HCT116 (cell line): ENCODE data around the gene ABCD1. TPM values are rescaled to one million over a fixed set of nuclear protein-coding genes. Genes with fewer than 3 reads are reported as not detected.
"Not testable (repeated sequence)": the region's sequence is repeated elsewhere in the genome, so short reads cannot be mapped to it uniquely, and the experiment has no call there.

Experiments used
- ATAC-seq: fragments of 200-7000 bp; cut with Tn5 transposase; 2 replicates; pipeline ENCODE4 v1.9.1; 2020; ENCODE audit warnings: mild to moderate bottlenecking, moderate library complexity
- BruUV-seq: library from RNA; stranded (reverse); fragments of 400-500 nt; replicated peaks from 2 replicates; lab custom pipeline; 2021; lab: Mats Ljungman, UMichigan
- CTCF ChIA-PET: fragments of 300-600 bp; sonication (Branson Sonifier 250); formaldehyde crosslinking; loops from one replicate; lab custom pipeline; 2021; ENCODE audit warnings: antibody characterized with exemption; lab: Charles Lee
- POLR2A ChIA-PET: fragments of 300-600, 350-600 bp; sonication (Branson Sonifier 250); formaldehyde crosslinking; loops from one replicate; lab custom pipeline; 2021; ENCODE audit warnings: antibody characterized with exemption; lab: Charles Lee
- RAD21 ChIA-PET, 2 experiments: fragments of 300-600 bp; sonication (Branson Sonifier 250); formaldehyde crosslinking; loops; one replicate each; lab custom pipeline; 2023; ENCODE audit warnings: low total read pairs in 2 of 2; ENCODE audit not compliant: uncharacterized antibody in 2 of 2, unreplicated experiment in 2 of 2, low non-redundant PET in 1 of 2; lab: Charles Lee
- DNase-seq: peaks from one replicate; pipeline ENCODE4 v3.0.0-alpha.2; 2010; ENCODE audit warnings: low read depth, low spot score
- H2AFZ ChIP-seq: fragments of 200-600 bp; shearing (Covaris generic), sonication (generic); 2 replicates; pipeline ENCODE4 v1.6.1; 2017; ENCODE audit warnings: low read depth, mixed run types, mixed read lengths, antibody characterized with exemption, low read length; ENCODE audit not compliant: poor library complexity, severe bottlenecking
- H3K27ac ChIP-seq: 2 replicates; pipeline ENCODE4 v1.5.1; 2012; ENCODE audit warnings: low read depth, low read length
- H3K27me3 ChIP-seq: fragments of 200-600 bp; sonication (generic); 2 replicates; pipeline ENCODE4 v1.6.1; 2016; ENCODE audit warnings: mixed run types, low read length, mixed read lengths; ENCODE audit not compliant: insufficient read depth
- H3K36me3 ChIP-seq, 2 experiments: fragments of 200-500 bp in 1 of 2; fragments of 200-600 bp in 1 of 2; sonication (Bioruptor generic) in 1 of 2; sonication (generic) in 1 of 2; 2 replicates each; pipeline versions ENCODE4 v1.5.1 to v1.6.1; 2014 to 2016; ENCODE audit warnings: low read length in 2 of 2, inconsistent platforms in 1 of 2, mixed read lengths in 1 of 2, mixed run types in 1 of 2; ENCODE audit not compliant: insufficient read depth in 2 of 2, control insufficient read depth in 1 of 2
- H3K4me1 ChIP-seq, 2 experiments: fragments of 200-600 bp in 1 of 2; sonication (generic) in 1 of 2; 2 replicates each; pipeline versions ENCODE4 v1.5.1 to v1.6.1; 2012 to 2017; ENCODE audit warnings: low read length in 2 of 2, inconsistent platforms in 1 of 2, mild to moderate bottlenecking in 1 of 2, mixed read lengths in 1 of 2, mixed run types in 1 of 2, moderate library complexity in 1 of 2; ENCODE audit not compliant: insufficient read depth in 2 of 2, control insufficient read depth in 1 of 2
- H3K4me2 ChIP-seq: fragments of 200-600 bp; sonication (generic); 2 replicates; pipeline ENCODE4 v1.6.1; 2017; ENCODE audit warnings: mixed run types, low read length, mixed read lengths
- H3K4me3 ChIP-seq, 2 experiments: fragments of 200-600 bp in 1 of 2; sonication (generic) in 1 of 2; replicated peaks in 1 of 2; 2 replicates each; pipeline ENCODE4 v1.5.1; 2011 to 2016; ENCODE audit warnings: low read length in 2 of 2, control low read depth in 1 of 2, low read depth in 1 of 2, mild to moderate bottlenecking in 1 of 2, mixed read lengths in 1 of 2, mixed run types in 1 of 2
- H3K79me2 ChIP-seq: fragments of 200-600 bp; sonication (generic); 2 replicates; pipeline ENCODE4 v1.6.1; 2017; ENCODE audit warnings: mild to moderate bottlenecking, mixed run types, low read length, moderate library complexity, mixed read lengths; ENCODE audit not compliant: insufficient read depth
- H3K9ac ChIP-seq: fragments of 200-600 bp; sonication (generic); 2 replicates; pipeline ENCODE4 v1.6.1; 2016; ENCODE audit warnings: low read length, mixed read lengths
- H3K9me2 ChIP-seq: fragments of 200-600 bp; sonication (generic), shearing (Covaris generic); 2 replicates; pipeline ENCODE4 v1.6.1; 2017; ENCODE audit warnings: mixed run types, mild to moderate bottlenecking, moderate library complexity; ENCODE audit not compliant: insufficient read depth
- H3K9me3 ChIP-seq, 2 experiments: fragments of 200-500 bp in 1 of 2; fragments of 200-600 bp in 1 of 2; sonication (Bioruptor generic) in 1 of 2; sonication (generic) in 1 of 2; 2 replicates each; pipeline ENCODE4 v1.6.1; 2014 to 2017; ENCODE audit warnings: low read length in 2 of 2, mixed read lengths in 2 of 2, inconsistent platforms in 1 of 2, low read depth in 1 of 2, mild to moderate bottlenecking in 1 of 2, mixed run types in 1 of 2, moderate library complexity in 1 of 2; ENCODE audit not compliant: control insufficient read depth in 1 of 2, insufficient read depth in 1 of 2
- H4K20me1 ChIP-seq: fragments of 200-600 bp; sonication (generic), shearing (Covaris generic); 2 replicates; pipeline ENCODE4 v1.6.1; 2017; ENCODE audit warnings: mixed run types, mild to moderate bottlenecking, moderate library complexity; ENCODE audit not compliant: insufficient read depth
- CBX3 ChIP-seq: IDR thresholded peaks from 2 replicates; pipeline ENCODE4 v1.6.1; 2012; ENCODE audit warnings: low read depth
- EGR1 ChIP-seq: IDR thresholded peaks from 2 replicates; pipeline ENCODE4 v1.6.1; 2012; ENCODE audit warnings: low read depth
- EZH2 ChIP-seq: fragments of 200-600 bp; sonication (generic); IDR thresholded peaks from 2 replicates; pipeline ENCODE4 v1.6.1; 2017; ENCODE audit warnings: antibody characterized with exemption, mixed run types
- EZH2phosphoT487 ChIP-seq: fragments of 200-600 bp; IDR thresholded peaks from 2 replicates; pipeline ENCODE4 v1.6.1; 2018; ENCODE audit warnings: antibody characterized with exemption, borderline replicate concordance
- JUND ChIP-seq: IDR thresholded peaks from 2 replicates; pipeline ENCODE4 v1.6.1; 2012
- SRF ChIP-seq: IDR thresholded peaks from 2 replicates; pipeline ENCODE4 v1.6.1; 2012; ENCODE audit warnings: low read depth
- ZNF274 ChIP-seq: fragments of 200-500 bp; sonication (Bioruptor generic); IDR thresholded peaks from 2 replicates; pipeline ENCODE4 v1.6.1; 2014; ENCODE audit warnings: mild to moderate bottlenecking, low read depth, low read length, inconsistent platforms
- intact Hi-C: fragments of 100-400 bp; cut with micrococcal nuclease; formaldehyde crosslinking; loops from 2 replicates; pipeline ENCODE4 v1.10.0; 2022
- total RNA-seq: library from RNA; stranded (reverse); gene quantifications from one replicate; pipeline ENCODE4 v1.2.1, GENCODE V29; 2021; ENCODE audit not compliant: unreplicated experiment
- TF ChIP-seq, protein P1 (sequence below): IDR thresholded peaks from 2 replicates; pipeline ENCODE4 v1.6.1; 2012; ENCODE audit warnings: low read depth
- TF ChIP-seq, protein P2 (sequence below): IDR thresholded peaks from 2 replicates; pipeline ENCODE4 v1.6.1; 2012
- TF ChIP-seq, protein P3 (sequence below), 3 experiments: fragments of 200-600 bp in 1 of 3; sonication (generic) in 1 of 3; IDR thresholded peaks in 2 of 3; conservative IDR thresholded peaks in 1 of 3; 2 replicates each; pipeline ENCODE4 v1.5.1; 2012 to 2017; ENCODE audit warnings: low read depth in 2 of 3, low read length in 2 of 3, antibody characterized with exemption in 1 of 3, borderline replicate concordance in 1 of 3, control low read depth in 1 of 3, mild to moderate bottlenecking in 1 of 3, mixed read lengths in 1 of 3, mixed run types in 1 of 3, moderate library complexity in 1 of 3; ENCODE audit not compliant: insufficient read depth in 1 of 3

The ABCD1 gene
- total RNA-seq, 1 experiment from 2014 or later, result 7.1 TPM

DNA sequence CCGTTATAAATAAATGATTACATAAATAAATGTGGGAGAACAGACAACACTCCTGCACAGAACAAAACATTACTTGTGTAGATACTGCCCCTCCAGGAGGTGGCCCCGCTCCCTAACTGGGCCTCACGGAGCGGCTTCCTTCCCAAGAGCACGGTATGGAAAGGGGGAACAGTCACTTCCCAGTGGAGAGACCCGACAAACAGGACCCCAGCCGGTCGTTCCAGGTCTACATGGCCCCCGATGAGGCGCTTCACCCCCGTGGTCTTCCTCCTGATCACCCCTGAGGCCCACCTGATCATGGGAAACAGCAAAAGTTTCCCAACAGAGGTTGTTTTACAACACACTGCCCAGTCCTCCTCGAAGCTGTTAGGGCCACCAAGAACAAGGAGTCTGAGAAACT is 43.5 kb upstream of the ABCD1 start:
- Histone ChIP-seq H3K4me3 (no peak overlapping the region), H3K27me3 (no peaks in the 10 kb centered on the region), H2AFZ (no peak overlapping the region), H3K27ac (no peak overlapping the region), H3K9ac (no peak overlapping the region), H3K36me3 (no peaks in the 10 kb centered on the region), H3K4me1 (peaks cover 0 to 2% of the 10 kb centered on the region in 2 experiments; a peak in 1 of 4 replicates), H4K20me1 (no peaks in the 10 kb centered on the region), H3K79me2 (no peaks in the 10 kb centered on the region), H3K4me2 (no peak overlapping the region), H3K9me3 (no peaks in the 10 kb centered on the region), H3K9me2 (no peaks in the 10 kb centered on the region)
- DNase-seq, result no peak
- ChIA-PET POLR2A (no interaction called here), RAD21 (no interaction called here), CTCF (no interaction called here)
- intact Hi-C loops, result no loop called here
- no peak for TF ChIP-seq EZH2phosphoT487
- TF ChIP-seq JUND, result no peak
- TF ChIP-seq, protein P1, sequence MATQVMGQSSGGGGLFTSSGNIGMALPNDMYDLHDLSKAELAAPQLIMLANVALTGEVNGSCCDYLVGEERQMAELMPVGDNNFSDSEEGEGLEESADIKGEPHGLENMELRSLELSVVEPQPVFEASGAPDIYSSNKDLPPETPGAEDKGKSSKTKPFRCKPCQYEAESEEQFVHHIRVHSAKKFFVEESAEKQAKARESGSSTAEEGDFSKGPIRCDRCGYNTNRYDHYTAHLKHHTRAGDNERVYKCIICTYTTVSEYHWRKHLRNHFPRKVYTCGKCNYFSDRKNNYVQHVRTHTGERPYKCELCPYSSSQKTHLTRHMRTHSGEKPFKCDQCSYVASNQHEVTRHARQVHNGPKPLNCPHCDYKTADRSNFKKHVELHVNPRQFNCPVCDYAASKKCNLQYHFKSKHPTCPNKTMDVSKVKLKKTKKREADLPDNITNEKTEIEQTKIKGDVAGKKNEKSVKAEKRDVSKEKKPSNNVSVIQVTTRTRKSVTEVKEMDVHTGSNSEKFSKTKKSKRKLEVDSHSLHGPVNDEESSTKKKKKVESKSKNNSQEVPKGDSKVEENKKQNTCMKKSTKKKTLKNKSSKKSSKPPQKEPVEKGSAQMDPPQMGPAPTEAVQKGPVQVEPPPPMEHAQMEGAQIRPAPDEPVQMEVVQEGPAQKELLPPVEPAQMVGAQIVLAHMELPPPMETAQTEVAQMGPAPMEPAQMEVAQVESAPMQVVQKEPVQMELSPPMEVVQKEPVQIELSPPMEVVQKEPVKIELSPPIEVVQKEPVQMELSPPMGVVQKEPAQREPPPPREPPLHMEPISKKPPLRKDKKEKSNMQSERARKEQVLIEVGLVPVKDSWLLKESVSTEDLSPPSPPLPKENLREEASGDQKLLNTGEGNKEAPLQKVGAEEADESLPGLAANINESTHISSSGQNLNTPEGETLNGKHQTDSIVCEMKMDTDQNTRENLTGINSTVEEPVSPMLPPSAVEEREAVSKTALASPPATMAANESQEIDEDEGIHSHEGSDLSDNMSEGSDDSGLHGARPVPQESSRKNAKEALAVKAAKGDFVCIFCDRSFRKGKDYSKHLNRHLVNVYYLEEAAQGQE, result no peak
- TF ChIP-seq EGR1, result no peak
- TF ChIP-seq, protein P2, sequence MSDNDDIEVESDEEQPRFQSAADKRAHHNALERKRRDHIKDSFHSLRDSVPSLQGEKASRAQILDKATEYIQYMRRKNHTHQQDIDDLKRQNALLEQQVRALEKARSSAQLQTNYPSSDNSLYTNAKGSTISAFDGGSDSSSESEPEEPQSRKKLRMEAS, result no peak
- no peak for TF ChIP-seq CBX3
- no peak for TF ChIP-seq ZNF274
- TF ChIP-seq, protein P3, sequence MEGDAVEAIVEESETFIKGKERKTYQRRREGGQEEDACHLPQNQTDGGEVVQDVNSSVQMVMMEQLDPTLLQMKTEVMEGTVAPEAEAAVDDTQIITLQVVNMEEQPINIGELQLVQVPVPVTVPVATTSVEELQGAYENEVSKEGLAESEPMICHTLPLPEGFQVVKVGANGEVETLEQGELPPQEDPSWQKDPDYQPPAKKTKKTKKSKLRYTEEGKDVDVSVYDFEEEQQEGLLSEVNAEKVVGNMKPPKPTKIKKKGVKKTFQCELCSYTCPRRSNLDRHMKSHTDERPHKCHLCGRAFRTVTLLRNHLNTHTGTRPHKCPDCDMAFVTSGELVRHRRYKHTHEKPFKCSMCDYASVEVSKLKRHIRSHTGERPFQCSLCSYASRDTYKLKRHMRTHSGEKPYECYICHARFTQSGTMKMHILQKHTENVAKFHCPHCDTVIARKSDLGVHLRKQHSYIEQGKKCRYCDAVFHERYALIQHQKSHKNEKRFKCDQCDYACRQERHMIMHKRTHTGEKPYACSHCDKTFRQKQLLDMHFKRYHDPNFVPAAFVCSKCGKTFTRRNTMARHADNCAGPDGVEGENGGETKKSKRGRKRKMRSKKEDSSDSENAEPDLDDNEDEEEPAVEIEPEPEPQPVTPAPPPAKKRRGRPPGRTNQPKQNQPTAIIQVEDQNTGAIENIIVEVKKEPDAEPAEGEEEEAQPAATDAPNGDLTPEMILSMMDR (IDR thresholded peaks at IDR 0.05 in 2 of 3, conservative IDR thresholded peaks at IDR 0.05 in 1 of 3; ENCODE audit: borderline replicate concordance in 1 of 3, insufficient read depth in 1 of 3, low read depth in 2 of 3, low read length in 2 of 3), result no peak
- TF ChIP-seq SRF, result no peak
- no peak for TF ChIP-seq EZH2
- BruUV-seq, result no TSS peak
- no peak for ATAC-seq

DNA sequence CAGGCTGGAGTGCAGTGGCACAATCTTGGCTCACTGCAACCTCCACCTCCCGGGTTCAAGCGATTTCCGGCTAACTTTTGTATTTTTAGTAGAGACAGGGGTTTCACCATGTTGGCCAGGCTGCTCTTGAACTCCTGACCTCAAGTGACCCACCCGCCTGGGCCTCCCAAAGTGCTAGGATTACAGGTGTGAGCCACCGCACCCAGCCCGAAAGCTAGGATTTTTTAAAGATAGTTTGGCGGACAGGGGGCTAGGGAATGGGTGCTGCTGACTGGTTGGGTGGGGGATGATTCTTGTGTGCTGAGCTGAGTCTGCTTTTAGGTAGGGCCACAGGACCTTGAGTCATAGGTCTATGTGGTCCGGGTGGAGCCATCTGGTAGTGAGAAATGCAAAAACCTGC is 41.2 kb upstream of the ABCD1 start:
- POLR2A ChIA-PET, H2AFZ ChIP-seq, ATAC-seq, CTCF ChIA-PET, H3K4me3 ChIP-seq, DNase-seq, RAD21 ChIA-PET, H3K79me2 ChIP-seq, H3K27me3 ChIP-seq, H3K27ac ChIP-seq, intact Hi-C loops, H3K9me2 ChIP-seq, H3K9ac ChIP-seq, BruUV-seq, H3K4me2 ChIP-seq, H4K20me1 ChIP-seq, H3K9me3 ChIP-seq, H3K36me3 ChIP-seq: not testable (repeated sequence)
- peaks cover 0 to 14% of the 10 kb centered on the region in 2 experiments; a peak in 2 of 4 replicates for H3K4me1 ChIP-seq
